HCT116 (cell line): ENCODE data around the gene RAPGEF2.

Experiments used
- CEBPB ChIP-seq: IDR thresholded peaks from 2 replicates; pipeline ENCODE4 v1.6.1; 2012; ENCODE audit warnings: low read depth
- EZH2phosphoT487 ChIP-seq: fragments of 200-600 bp; IDR thresholded peaks from 2 replicates; pipeline ENCODE4 v1.6.1; 2018; ENCODE audit warnings: antibody characterized with exemption, borderline replicate concordance
- POLR2A ChIP-seq: IDR thresholded peaks from 2 replicates; pipeline ENCODE4 v1.7.0; 2011; ENCODE audit warnings: borderline replicate concordance; ENCODE audit not compliant: insufficient read depth, insufficient read length; ENCODE audit errors: extremely low read depth
- TF ChIP-seq, protein P1 (sequence below): IDR thresholded peaks from 2 replicates; pipeline ENCODE4 v1.6.1; 2011; ENCODE audit warnings: mild to moderate bottlenecking, low read length, moderate library complexity; ENCODE audit not compliant: insufficient replicate concordance; ENCODE audit errors: extremely low read depth
- TF ChIP-seq, protein P2 (sequence below), 3 experiments: fragments of 200-600 bp in 1 of 3; sonication (generic) in 1 of 3; IDR thresholded peaks in 2 of 3; conservative IDR thresholded peaks in 1 of 3; 2 replicates each; pipeline ENCODE4 v1.5.1; 2012 to 2017; ENCODE audit warnings: low read depth in 2 of 3, low read length in 2 of 3, antibody characterized with exemption in 1 of 3, borderline replicate concordance in 1 of 3, control low read depth in 1 of 3, mild to moderate bottlenecking in 1 of 3, mixed read lengths in 1 of 3, mixed run types in 1 of 3, moderate library complexity in 1 of 3; ENCODE audit not compliant: insufficient read depth in 1 of 3

DNA sequence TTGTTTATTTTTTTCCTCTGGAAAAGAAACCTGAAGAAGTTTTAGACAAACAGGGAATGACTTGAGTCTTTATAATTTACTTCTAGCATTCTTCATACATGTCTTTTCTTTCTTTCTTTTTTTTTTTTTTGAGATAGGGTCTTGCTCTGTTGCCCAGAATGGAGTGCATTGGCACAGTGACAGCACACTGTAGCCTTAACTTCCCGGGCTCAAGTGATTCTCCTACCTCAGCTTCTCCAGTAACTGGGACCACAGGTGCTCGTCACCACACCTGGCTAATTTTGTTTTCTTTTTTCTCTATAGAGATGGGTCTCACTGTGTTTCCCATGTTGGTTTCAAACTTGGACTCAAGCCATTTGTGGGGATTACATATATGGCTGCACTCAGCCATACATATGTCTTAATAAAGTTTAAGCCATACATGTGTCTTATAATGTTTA lies 71.8 kb downstream of the RAPGEF2 start:
- TF ChIP-seq, protein P1, sequence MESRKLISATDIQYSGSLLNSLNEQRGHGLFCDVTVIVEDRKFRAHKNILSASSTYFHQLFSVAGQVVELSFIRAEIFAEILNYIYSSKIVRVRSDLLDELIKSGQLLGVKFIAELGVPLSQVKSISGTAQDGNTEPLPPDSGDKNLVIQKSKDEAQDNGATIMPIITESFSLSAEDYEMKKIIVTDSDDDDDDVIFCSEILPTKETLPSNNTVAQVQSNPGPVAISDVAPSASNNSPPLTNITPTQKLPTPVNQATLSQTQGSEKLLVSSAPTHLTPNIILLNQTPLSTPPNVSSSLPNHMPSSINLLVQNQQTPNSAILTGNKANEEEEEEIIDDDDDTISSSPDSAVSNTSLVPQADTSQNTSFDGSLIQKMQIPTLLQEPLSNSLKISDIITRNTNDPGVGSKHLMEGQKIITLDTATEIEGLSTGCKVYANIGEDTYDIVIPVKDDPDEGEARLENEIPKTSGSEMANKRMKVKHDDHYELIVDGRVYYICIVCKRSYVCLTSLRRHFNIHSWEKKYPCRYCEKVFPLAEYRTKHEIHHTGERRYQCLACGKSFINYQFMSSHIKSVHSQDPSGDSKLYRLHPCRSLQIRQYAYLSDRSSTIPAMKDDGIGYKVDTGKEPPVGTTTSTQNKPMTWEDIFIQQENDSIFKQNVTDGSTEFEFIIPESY = no peak
- TF ChIP-seq, protein P2, sequence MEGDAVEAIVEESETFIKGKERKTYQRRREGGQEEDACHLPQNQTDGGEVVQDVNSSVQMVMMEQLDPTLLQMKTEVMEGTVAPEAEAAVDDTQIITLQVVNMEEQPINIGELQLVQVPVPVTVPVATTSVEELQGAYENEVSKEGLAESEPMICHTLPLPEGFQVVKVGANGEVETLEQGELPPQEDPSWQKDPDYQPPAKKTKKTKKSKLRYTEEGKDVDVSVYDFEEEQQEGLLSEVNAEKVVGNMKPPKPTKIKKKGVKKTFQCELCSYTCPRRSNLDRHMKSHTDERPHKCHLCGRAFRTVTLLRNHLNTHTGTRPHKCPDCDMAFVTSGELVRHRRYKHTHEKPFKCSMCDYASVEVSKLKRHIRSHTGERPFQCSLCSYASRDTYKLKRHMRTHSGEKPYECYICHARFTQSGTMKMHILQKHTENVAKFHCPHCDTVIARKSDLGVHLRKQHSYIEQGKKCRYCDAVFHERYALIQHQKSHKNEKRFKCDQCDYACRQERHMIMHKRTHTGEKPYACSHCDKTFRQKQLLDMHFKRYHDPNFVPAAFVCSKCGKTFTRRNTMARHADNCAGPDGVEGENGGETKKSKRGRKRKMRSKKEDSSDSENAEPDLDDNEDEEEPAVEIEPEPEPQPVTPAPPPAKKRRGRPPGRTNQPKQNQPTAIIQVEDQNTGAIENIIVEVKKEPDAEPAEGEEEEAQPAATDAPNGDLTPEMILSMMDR (IDR thresholded peaks at IDR 0.05 in 2 of 3, conservative IDR thresholded peaks at IDR 0.05 in 1 of 3; ENCODE audit: borderline replicate concordance in 1 of 3, insufficient read depth in 1 of 3, low read depth in 2 of 3, low read length in 2 of 3) = no peak
- TF ChIP-seq CEBPB (no peak), POLR2A (no peak), EZH2phosphoT487 (no peak)
